Left renal pelvis (tissue), 4 donors: Measurements from ENCODE around the gene SOX18. TPM values are rescaled to one million over a fixed set of nuclear protein-coding genes. Genes with fewer than 3 reads are reported as not detected.

Experiments
- DNase-seq, 4 donors: peaks; one replicate each; pipeline ENCODE4 v3.0.0-alpha.2; 2013; ENCODE audit warnings: low read depth in 4 of 4, low spot score in 3 of 4
- polyA plus RNA-seq, 4 donors: library from polyadenylated mRNA; unstranded; fragments of 120-200 nt; gene quantifications; one replicate each; pipeline ENCODE4 v1.2.1, GENCODE V29; 2013; ENCODE audit not compliant: insufficient read length in 4 of 4

The SOX18 gene
- polyA plus RNA-seq, 4 donors: 5.7 to 13.6 (median 8.1) TPM

DNA sequence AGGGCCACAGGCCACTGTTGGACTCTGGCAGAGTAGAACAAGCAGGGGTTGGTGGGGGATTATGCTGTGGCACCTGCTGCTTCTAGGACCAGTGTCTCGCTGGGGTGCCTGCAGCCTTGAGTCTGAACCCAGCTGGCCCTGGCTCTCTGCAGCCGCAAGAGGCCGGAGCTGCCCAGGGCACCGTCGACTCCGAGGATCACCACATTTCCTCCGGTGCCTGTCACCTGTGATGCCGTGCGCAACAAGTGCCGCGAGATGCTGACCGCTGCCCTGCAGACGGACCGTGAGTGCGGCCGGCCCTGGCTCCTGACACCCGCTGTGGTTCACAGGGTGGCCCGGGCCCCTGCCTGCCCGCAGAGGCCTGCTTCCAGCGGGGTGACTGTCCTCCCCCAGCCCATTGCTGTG, 19.8 kb upstream of the SOX18 start:
- DNase-seq: no peak

DNA sequence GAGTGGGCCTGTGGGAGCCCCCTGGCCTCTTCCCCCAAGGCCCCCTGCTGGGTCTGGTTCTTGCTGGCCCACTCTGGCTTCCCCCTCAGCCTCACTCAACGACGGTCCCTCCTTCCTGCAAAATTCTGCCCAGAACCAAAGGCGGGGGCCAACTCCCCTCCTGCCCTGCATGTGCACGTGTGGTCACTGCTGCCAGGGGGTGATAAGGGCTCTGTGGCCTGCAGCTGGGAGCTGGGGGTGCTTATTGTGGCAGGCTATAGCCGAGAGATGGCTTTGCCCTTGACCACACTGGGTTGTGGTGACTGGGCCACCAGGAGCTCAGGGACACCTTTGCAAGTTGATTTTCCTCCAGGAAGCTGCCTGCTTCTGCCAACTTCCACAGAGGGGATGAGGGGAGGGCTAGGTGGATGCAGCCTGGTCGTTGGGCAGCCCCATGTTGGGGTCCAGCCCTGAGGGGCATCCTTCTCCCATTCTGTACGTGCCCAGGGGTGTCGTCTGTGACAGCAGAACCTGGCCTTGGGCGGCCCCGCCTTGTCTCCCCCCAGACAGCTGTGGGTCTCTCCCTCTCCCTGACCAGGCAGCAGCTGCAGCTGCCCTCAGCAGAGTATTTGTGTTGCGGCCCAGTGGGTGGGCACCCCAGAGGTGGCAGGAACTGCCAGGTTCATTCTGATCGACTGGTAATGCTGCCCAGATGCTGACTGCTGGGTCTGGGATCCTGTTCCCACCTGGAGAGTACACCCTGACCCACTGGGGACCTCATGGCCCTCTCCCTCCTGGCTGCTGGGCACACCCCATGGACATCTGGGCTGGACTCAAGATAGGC, 19.2 kb upstream of the SOX18 start:
- no peak for DNase-seq

DNA sequence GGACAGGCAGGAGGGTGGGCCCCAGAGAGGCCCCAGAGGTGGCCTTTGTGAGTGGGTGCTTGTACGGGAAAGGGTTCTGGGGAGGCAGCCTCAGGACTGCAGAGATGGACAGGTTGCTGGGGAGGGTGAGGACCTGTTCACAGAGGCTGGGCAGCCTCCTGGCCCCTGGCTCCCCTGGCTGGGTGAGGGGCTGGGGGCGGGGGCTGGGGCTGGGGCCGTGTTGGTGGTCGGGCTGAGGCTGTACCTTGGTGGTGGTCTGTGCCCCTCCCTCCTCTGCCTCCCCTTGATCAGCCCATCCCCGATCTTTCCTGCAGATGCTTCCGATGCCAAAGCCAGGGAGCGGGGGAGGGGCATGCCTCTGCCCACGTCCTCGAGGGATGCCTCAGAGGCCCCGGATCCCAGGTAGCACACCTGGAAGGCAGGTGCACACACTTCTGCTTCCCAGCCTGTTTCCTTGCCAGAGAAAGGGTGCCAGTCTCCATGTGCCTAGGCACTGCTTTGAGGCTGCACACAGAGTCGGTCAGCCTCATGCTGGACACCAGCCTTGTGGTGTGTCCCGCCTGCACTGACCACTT, 18.4 kb upstream of the SOX18 start:
- DNase-seq: no peak

DNA sequence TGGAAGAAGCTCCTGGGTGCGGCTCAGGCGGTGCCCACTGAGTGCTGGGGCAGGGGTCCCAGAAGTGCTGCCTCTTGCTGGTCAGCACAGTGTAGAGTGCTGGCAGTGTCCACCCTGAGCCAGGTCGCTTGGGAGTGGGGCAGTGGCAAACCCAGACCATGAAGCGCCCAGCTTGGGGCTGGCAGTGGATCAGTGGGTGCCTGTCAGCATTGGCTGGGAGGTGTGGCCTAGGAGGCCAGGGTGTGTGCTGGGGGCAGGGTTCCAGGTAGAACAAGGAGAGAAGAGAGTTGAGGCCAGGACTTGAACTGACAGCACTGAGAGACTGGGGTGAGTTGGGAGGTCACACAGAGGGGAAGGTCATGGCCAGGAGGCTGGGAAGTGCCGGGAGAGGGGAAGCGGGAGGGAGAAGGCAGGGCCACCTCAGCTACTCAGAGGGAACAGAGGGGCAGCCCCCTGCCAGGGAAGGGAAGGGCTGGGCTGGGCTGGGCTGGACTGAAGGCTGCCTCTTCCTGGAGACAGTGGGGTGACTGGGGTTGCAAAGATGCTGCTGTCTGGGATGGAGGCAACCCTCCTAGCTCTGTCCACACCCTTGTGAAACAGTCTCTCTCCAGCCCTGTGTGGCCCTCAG, 17.7 kb upstream of the SOX18 start:
- DNase-seq: no peak

DNA sequence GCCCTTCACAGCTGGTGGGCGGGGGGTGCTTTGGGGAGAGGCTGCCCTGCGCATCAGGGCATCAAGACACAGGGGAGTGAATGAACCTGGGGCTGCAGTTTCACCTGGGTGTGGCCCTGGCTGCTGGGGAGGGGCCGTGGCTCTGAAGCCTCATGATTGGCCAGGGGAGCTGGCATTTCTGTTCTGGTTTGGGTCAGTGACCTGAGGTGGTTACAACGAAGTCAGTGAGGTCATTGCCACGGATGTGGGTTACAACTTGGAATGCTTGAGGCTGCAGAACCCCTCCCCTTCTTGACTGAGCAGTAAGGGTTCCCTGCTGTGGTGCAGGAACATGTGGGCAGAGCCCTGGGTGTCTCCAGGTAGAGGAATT, 16.5 kb upstream of the SOX18 start:
- no peak for DNase-seq

DNA sequence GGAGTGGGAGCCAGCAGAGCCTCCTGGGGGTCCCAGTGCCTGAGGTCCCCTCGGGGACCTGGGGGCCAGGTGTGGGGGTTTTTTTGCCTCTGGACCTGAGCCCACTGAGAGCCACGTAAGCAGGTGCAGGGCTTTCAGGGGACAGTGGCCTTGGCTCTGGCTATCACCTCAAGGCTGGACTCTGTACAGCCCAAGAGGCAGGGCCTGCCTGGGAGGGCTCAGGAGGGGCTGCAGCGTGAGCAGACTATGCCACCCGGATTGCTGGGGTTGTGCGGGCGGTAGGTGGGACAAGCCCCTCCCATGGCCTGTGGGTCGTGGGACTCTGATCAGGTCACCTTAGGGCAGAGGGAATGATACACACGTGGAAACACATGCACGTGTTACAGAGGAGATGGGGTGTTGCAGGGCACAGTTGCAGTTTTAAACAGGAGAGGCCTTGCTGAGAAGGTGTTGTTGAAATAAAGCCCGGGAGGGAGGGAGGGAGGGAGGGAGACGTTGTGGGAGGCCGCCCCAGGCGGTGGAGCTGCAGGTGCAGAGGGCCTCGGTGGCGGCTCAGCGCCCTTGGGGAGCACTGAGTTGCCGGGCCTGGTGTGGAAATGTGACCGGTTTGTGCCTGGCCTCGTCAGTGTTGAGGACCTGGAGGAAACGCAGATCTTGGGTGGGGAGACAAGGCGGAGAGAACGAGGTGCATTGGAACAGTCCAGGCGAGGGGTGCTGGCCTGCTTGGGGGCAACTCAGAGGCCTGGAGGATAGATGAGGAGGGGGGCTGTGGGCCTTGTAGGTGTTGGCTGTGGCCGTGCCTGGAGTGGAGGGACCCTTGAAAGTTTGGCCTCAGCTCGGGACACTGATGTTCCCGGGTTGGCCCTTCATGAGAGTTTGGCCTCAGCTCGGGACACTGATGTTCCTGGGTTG, 15.9 kb upstream of the SOX18 start:
- DNase-seq: no peak

DNA sequence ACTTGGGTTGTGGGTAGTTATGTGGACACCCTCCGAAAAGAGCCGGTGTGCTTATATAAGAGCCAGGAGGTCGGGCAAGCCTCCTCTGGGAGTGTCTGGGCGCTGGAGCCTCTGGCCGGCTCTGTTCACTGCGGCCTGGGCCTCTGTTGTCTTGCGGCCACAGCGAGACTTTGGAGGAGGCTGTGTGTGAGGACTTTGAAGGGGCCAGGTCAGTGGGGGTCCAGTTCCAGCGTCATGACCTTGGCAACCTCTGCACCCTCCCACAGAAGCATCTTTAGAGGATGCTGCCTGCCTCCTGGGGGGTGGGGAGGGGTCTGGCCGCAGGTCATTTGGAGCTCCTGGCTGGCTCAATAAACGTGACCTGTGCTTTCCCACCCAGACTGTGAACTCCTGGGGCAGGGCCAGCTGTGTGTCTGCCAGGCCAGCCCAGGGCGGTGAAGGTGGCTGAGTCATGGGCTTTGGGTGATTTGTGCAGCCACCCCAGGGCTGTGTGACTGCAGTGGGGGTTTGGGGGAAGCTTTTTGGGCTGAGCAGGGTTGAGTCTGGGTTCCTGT, 14.8 kb upstream of the SOX18 start:
- DNase-seq: no peak

DNA sequence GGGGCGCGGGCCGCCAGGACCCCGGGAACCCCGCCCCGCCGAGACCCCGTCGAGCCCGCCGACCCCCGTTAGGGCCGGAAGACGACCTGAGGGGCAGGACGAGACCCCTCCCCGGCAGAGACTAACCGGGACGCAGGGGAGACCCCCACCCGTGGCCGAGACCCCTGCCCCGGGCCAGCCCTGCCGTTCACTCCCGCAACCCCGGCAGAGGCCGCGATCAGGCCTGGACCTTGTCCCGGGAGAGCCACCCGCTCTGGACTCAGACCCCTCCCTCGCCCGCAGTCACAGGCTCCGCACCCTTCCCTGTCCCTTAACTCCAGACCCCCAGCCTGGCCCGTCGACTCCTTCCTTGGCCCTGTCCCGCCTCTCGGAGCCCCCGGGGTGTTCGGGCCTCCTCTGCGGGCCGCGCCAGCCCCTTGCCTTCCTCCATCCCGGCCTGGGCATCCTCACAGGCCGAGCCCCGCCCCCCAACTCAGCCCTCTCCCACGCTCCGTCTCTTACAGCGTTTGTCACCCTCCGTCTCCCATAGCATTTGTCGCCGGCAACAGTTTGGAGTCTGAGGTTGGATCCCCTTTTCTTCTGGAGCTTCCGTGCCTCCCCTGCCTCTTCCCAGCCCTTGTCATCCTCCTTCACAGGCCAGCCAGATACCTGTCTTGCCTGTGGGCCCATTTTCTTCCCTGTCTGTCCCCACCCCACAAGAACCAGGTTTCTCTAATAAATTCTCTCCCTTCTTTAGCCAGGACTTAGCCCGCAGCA, 14.1 kb upstream of the SOX18 start:
- no peak for DNase-seq

DNA sequence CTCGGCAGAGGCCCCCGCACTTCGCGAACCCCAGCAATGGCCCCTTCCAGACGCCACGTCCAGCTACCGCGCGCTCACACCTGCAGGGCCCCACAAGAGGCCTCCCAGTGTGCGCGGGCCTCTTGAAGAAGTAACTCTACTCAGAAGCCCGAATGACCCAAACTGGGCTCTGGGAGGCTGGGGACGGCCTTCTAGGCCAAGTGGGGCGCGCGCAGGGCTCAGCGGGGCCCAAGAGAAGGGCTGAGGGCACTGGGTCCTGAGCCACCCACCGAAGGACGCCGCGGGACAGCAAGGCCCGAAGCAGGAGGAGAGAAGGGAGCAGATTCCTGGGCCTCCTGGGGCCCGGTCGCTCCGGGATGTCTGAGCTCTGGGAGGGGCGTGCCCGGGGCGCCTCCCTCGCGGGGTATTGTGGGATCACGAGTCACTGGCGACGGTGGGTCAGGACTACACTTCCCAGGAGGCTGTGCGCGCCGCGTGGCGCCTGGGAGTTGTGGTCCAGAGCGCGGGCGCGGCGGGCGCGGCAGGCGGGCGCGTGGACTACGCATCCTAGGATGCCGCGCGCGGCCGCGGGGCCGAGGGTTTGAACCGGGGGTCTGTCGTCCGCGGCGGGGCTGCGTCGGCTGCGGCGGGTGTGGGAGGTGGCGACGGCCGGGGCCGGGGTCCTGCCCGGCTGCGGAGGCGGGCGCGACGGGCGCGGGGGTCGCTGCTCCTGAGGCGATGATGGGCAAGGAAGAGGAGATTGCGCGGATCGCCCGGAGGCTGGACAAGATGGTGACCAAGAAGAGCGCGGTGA, 13.4 kb upstream of the SOX18 start, which contains the start of gene TCEA2:
Gene TCEA2 (plus strand): TSS at position 603 of the 793 bp plus-strand sequence. CDS start 115 bp downstream, at position 718.
- DNase-seq: peak; percentile 89 to 94 (median 91)

DNA sequence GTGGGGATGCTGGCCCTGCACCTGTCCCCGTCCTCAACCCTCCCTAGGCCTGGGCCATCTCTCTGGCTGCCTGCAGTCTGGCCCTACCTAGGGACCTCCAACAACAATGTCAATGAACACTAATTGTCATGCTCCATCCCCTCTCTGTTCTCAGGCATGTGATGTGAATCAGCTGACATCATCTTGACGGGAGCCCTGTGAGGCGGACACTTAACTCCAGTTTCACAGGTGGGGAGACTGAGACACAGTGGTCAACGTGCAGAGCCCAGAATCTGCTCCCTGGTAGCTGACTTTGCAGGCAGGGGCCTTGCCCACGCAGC, 12.8 kb upstream of the SOX18 start:
- no peak for DNase-seq

DNA sequence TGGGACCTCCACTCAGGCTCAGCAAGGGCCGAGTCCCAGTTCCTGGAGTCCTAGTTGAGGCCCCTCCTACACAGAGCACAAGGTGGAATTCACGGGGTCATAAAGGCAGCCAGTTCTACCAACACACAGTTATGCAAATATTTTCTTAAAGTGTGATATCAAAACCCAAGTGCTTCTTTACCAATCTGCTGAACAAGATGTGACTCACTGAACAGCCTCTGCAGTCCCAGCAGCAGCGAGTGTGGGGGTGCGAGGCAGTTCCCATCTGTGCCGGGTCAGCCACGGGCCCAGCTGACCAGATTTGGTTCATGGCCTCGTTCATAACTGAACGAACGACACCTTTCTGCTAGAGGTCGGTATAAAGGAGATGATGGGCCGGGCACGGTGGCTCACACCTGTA, 9.1 kb upstream of the SOX18 start:
- no peak for DNase-seq

DNA sequence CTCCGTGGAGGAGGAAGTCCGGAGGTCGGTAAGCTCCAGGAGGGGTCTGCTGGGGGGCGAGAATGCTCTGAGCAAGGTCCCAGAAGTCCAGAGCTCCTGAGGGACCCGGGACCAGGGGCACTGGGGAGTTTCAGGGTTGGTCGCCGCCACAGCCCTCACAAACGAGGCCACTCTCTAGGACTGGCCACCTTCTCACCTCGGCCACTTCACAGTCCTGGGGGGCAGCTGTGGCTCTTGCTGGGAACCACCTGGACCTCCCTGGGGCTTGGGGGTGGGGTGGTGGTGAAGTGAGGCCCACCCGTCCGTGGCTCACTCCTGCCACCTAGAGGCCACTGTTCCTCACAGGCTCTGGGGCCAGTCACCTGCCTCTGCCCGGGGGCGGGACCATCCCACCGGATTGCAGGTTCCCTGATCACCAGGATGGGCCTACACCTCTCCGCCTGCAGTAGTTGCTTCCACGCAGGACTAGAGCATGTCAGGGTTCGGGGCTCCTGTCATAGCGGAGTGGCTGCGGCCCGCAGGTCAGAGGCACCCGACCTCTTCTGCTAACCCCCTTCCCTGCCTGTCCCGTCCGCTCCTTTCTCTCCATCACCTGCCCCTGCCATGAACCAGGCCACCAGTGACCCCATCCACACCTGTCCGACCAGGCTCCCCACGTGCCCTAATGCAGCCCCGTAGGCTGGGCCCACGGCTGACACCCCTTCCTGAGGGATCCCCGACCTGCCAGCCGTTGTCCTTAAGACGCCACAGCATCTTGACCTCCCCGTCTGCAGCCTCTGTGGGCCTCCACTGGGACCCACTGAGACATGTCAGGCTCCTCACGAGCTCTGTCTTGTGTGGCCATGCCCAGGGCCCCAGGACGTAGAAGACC, 8.4 kb upstream of the SOX18 start:
- DNase-seq: peak in 1 of 4 donors; percentile 50

DNA sequence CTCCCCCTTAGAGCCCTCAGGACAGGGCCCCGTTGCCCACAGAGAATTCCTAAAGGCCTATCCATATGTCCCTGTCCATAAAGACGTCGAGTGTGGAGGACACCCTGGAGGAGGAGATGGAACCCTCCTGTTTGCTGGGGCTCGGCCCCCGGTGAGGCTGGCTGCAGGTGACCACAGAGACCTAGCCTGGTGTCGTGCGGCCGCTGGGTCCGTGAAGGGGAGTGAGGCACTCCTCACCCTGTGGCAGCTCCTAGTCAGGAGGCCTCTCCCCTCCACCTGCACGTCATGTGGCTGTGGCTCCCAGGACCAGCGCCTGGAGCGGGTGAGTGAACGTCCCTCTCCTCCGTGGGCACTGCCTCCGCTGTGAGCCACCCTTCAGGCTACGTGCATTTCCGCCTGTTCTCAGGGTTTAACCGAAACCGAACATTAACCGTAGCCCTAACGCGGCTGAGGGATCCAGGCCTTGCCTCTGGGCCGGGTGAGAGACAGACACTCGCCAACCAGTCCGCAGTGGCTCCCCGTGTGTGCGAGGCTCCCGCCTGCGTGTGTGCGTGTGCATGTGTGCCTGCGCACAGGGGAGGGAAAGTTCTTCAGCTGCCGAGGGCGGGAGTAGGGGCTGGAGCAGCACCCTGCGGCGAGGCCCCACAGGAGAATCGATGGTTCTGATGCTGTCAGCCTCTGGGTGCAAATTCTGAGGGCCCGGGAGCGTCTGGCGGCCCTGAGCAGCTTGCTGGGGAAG, 7.6 kb upstream of the SOX18 start:
- DNase-seq: no peak

DNA sequence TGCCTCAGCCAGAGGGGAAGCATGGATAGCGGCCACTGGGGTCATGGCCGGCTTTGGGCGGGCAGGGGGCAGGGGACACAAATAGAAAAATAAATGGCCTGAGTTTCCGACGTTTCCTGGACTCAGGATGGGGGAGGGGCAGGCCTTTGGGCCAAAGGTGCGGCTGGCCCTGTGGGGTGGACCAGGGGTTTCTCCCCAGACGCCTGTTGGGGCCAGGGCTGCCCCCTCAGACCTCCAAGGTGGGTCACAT, 7.1 kb upstream of the SOX18 start:
- no peak for DNase-seq

DNA sequence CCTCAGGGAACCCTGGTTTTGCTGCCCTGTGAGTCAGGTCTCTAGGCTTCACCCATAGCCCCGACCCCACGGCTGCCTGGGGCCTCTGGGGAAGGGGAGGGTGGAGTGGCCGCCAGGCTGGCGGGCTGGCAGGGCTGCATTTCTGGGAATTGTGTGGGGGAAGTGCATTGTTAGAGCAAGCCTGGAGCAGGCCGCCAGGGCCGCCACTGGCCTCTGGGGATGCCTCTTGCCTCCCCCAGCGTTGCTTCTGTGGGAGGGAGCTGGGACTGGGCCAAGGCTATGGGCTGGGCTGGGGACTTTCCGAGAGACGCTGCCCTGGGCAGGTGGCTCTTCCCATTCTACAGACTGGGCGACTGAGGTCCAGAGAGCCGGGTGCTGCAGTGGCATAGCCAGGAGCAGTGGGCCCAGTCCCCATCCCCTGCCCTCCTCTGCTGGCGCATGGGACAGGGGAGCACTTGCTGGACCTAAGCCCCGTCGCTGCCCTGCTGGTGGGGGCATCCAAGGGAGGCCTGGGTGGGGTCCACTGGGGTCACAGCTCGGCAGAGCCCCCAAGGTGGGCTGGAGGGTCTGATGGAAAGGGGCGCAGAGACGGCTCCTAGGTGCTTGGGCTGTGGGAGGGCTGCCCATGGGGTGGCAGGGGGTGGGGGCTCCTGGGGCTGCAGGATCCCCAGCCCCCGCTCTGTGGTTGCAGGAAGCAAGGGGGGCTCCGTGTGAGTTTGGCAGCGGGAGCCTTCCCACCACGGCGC, 6.6 kb upstream of the SOX18 start:
- no peak for DNase-seq

DNA sequence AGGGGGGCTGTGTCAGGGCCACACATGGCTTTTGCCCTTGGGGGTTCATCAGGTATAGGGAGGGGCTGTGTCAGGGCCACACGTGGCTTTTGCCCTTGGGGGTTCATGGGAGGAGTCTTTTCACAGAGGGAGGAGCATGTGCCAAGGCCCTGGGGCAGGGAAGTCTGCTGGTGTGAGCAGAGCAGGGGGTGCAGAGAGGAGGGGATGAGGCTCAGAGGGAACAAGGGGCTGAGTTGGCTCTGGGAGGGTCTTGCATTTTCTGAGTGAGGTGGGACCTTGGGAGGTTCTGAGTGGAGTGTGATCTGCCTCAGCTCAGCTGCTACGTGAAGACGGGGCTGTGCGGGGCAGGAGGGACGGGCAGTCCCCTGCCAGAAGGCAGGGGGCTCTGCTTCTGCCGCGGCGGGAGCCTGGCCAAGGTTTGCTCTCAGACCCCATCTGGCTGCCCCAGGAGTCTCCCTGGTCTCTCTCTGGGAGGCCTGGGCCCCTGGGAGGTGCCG, 6.0 kb upstream of the SOX18 start:
- no peak for DNase-seq
